Activated CD4-positive, alpha-beta T cell treated with anti-CD3 and anti-CD28 coated beads, Interleukin-2, amount 50 U/mL, for 48 hours (primary cell): Measurements from ENCODE around the gene HIPK1.
"Not testable (repeated sequence)": the region's sequence is repeated elsewhere in the genome, so short reads cannot be mapped to it uniquely, and the experiment has no call there.

Experiments used
- DNase-seq, 2 experiments: peaks; one replicate each; pipeline ENCODE4 v3.0.0-alpha.2; 2020

HIPK1 gene

GRCh38 chr1:113983826-113984225 lies 54.7 kb downstream of the HIPK1 start:
- no peak for DNase-seq

- DNase-seq, result no peak
Measured at GRCh38 chr1:113984710-113985109, 55.6 kb downstream of the HIPK1 start.

GRCh38 chr1:113986802-113987201 lies 57.7 kb downstream of the HIPK1 start:
- no peak for DNase-seq

DNA sequence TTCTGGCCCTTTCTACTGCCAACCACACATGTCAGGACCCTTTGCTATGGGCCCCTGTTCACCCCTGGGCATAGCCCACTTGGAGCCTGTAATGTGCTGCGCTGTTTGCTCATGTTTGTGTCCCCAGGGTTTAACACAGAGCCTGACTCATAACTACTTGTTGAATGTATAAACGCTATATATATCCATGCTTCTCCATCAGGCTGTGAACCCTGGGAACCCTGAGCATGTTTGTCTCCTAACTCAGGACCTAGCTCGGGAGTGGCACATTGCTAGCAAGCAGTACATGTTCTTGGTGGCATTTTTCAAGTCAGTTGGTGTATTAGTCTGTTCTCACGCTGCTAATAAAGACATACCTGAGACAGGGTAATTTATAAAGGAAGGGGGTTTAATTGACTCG lies 58.1 kb downstream of the HIPK1 start:
- DNase-seq, result no peak

DNA sequence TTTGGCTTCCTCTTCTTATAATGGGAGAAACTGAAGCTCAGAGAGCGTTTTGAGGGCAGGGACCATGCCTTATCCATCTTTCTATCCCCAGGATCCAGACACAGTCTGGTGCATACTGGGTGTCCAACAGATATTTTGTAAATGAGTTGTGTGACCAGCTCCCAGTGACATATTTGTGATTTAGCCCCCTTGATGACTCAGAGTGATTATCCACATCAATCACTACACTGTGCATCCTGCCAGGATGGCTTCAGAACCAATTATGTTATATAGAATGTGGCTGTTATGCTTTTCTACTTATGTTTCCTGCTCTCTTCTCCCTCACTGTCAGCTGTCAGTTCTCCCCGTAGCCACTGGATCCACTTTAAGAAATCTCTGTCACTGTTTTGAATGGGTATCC lies 61.4 kb downstream of the HIPK1 start:
- no peak for DNase-seq

- no peak for DNase-seq
Measured at GRCh38 chr1:113990961-113991360, 61.8 kb downstream of the HIPK1 start.

DNA sequence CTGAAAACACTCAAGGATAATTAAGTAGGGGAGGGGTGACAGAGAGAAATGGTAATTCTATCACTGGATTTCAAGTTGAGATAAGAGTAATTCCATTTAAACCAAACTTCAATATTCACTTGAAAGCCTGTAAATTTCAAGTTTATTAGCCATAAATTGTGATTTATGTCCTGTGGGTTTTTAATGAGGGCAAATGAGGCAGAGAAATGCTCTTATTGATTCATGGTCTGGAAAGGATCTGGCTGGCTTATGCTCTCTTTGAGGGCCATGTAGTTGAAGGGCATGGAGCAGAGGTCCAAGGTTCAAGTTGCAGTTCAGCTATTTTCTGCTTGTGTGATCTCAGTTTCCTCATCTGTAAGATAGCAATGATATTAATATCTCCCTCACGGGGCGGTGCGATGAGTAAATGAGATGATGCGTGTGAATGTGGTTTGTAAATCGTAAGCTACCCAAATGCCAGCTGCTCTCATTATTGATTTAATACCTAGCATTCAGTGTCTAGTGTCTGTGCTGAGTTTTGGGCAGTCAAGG lies 62.4 kb downstream of the HIPK1 start:
- DNase-seq, result no peak

DNA sequence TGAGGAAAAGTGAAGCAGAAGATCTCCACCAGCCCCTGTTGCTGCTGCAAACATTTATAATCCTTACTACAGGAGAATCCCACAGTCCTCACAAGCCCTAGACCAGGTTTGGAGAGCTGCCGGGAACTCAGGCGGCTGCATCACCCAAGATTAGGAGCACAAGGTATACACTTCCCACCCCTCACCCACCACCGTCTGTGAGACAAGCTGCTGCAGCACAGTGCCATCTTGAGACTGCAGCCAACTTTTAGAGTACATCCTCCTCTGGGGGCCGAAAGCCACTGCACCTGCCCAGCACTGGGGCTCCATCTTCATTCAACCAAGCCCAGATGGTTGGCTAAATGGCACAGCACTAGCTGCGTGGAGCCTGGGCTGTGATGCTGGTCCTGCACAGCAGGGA lies 63.9 kb downstream of the HIPK1 start:
- no peak for DNase-seq

DNA sequence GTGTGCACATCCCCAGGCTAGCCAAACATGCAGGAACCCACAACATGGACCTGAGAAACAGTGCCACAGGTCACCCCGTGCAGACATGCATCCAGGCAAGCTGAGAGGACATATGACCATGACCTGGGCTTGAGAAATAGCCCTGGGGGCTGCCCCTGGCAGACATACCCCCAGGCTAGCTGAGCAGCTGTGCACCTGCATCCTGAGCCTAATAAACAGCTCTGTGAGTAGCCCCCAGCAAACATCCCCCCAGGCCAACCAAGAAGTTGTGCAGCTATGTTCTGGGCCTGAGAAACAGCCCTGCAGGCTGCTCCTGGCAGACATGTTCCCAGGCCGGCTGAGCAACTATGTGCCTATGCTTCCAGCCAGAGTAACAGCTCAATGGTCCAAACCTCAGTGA lies 64.6 kb downstream of the HIPK1 start:
- no peak for DNase-seq

DNA sequence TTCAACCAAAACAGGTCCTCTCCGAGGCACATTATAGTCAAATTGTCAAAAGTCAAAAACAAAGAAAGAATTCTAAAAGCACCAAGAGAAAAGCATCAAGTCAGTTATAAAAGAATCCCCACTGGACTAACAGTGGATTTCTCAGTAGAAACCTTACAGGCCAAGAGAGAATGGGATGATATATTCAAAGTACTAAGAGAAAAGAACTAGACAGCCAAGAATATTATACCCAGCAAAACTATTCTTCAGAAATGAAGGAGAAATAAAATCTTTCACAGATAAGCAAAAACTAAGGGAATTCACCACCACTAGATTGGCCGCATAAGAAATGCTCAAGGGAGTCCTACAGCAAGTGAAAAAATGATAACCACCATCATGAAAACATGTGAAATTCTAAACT lies 66.3 kb downstream of the HIPK1 start:
- no peak for DNase-seq

DNA sequence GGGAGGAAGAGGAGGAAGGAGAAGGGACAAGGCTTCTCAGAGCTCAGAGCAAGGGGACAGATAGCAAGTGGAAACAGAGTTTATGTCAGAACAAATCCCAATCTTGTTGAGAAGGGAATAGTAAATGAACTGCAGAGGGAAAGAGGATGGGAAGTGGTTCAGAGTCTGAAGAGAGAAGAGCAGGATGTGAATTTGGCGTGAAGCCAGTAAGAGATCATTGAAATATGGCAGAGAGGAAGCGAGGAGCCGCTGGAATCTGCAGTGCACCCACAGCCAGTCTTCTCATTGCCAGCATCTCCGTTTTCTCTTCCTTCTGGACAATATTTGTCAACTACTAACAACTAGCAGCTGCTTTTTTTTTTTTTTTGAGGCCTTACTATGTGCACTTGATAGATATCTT lies 69.2 kb downstream of the HIPK1 start:
- no peak for DNase-seq

DNA sequence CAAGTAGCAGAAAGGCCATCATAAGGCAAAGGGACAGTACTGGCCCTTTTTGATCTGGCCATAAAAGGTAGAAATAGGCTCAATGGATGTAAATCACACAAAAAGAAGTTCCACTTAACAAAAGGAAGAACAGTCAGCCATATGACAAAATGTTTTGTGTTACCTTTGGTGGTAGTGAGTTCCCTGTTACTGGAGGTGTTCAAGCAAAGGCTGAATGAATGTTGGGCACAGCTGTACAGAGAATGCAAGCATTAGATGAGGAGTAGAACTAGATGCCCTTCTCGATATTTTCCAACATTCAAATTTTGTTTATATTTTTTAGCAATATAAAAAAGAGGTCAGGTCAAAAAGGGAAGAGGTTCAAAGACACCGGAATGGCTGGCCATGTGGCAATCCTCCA lies 70.1 kb downstream of the HIPK1 start:
- DNase-seq, result no peak

GRCh38 chr1:113999799-114000198 lies 70.7 kb downstream of the HIPK1 start:
- DNase-seq, result no peak

DNA sequence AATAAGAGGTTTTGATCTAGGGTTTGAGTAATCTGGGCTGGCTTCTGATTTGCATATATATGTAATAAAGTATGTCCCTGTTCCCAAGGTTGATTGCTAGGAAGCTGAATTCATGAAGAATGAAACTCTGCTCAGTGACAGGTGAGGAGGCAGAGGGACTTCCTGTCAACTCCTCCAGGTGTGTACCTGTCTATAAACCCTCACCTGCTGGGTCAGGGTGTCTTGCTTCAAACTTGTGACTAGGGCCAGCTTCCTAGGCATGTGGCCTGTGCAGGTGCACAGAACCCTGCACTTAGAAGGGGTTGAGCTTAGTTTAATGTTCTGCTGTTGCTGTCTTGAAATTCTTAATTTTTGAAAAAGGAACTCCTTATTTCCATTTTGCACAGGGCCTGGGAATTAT lies 71.3 kb downstream of the HIPK1 start:
- no peak for DNase-seq

GRCh38 chr1:114002492-114003239 lies 73.5 kb downstream of the HIPK1 start:
- no peak for DNase-seq

DNA sequence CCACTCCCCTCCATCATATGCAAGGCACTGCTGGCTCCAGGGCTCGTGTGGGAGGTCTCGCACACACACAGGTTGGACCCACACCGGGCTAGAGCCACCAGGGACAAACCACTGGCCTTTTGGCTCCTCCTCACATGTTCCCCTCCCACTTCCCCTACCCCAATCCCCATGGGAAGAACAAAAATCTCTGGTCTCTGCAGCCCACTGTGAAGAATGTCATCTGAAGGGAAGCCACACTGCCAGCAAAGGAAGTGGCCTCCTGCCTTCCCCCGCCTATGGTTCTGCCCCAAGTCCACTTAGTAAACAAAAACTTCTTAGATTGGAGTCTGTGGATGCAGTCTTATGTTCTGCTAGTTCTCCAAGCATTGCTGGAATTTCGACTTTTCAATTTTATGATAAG lies 74.3 kb downstream of the HIPK1 start:
- DNase-seq, result no peak

GRCh38 chr1:114006825-114007224 lies 77.7 kb downstream of the HIPK1 start:
- not testable (repeated sequence) for DNase-seq

DNA sequence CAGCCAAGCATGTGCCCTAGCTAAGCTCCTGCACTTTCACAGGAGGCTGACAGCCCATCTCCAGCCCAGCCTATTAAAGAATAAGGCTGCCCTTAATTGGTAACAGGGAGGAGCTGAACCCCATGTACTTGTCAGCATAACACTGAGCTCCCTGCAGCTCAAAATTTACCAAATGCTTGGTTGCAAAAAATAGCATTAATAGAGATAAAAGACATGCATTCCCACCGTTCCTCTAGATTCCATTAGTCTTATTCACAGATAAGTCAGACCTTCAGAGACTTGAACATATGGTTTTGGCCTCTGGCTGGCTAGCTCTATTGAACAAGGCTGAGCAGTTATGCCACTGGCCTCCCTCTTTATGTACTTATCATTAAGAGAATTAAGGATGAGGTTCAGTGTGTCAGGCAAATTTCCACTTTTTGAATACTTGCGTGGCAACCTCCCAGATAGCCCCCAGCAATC lies 79.4 kb downstream of the HIPK1 start:
- no peak for DNase-seq

GRCh38 chr1:114008993-114009392 lies 79.9 kb downstream of the HIPK1 start:
- DNase-seq, result no peak

DNA sequence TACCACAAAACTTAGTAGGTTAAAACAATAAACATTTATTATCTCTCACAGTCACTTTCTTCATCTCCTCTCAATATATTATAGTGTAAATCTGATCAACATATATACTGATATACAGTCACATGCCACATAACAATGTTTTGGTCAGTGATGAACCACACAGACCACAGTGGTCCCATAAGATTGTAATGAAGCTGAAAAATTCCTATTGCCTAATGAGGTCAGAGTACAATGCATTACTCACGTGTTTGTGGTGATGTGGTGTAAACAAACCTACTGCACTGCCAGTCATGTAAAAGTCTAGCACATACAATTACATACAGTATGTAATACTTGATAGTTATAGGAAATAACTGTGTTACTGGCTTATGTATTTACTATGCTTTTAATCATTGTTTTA lies 80.3 kb downstream of the HIPK1 start:
- DNase-seq, result no peak

DNA sequence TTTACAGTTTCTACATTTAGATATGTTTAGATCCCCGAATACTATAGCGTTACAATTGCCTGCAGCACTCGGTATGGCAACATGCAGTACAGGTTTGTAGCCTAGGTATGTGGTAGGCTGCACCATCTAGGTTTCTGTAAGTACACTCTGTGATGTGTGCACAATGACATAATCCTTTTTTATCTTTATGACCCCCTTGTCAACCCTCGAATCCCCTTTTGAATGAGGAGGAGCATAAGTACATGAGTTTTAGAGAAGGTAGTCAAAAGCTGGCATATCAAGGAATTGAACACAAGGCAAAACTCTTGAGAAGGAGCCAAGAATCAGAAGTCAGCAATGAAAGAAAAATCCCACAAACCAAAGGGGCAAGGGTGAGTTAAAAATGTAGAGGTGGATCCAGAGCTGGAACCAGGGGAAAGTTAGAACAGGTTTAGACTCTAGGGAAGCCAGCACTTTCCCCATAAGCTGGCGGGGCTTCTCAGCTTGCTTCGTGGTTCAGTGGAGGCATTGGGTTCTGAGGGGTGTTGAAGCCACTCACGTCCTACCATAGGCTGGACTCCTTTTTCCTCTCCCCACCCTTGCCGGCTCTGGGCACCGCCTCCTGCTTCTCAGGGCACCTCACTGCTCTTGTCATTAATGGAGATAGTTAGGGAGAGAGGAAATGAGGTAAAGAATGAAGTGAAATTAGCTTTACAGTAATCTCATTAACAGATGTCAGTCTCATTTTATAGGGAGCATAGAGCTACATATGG lies 81.5 kb downstream of the HIPK1 start:
- no peak for DNase-seq

DNA sequence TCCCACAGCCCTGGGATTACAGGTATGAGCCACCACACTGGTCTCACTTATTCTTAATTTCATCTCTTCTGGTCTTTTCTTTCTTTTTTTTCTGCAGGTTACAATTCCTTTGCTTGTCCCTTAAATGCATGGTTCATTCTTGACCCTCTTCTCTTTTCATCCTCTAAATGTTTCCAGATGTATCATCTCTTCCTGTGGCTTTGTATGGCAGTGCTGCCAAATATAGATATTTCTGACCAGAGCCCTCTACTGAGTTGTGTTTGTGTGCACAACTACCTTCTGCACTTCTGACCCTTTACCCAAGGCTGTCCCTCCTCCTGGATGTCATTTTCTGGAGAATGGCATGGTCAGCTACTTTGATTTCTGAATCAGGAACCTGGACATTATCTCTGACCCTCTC lies 82.7 kb downstream of the HIPK1 start:
- no peak for DNase-seq

DNA sequence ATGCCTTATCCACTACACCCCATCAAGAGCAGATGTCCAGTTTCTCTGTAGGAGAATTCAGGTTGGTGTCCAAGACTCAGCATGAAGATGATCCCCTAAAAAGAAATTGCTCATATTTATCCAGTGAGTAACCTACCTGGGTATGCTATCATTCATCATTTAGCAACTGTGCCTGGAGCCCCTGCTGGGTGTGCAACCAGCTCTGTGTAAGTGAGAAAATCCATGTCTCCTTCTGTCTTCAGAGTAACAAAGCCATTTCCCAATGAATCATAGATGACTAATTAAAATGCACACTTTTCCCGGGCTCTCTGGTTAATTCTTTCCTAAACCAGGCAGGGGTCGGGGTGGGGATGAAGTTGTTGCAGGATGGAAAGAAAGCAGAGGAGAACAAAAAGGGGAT lies 86.0 kb downstream of the HIPK1 start:
- no peak for DNase-seq

- not testable (repeated sequence) for DNase-seq
Measured at GRCh38 chr1:114019724-114020123, 90.6 kb downstream of the HIPK1 start.
